K562 (cell line): ENCODE data around the gene MMP20.

Source experiments
- CREB1 ChIP-seq, 2 experiments: sonication (generic) in 1 of 2; formaldehyde crosslinking in 1 of 2; IDR thresholded peaks; 2 replicates each; pipeline versions ENCODE4 v1.6.1 to v1.8.0; 2012 to 2022; ENCODE audit warnings: inconsistent platforms in 1 of 2, mild to moderate bottlenecking in 1 of 2, missing genetic modification reagents in 1 of 2, moderate library complexity in 1 of 2
- EP300 ChIP-seq: IDR thresholded peaks from 2 replicates; pipeline ENCODE4 v1.6.1; 2012; ENCODE audit warnings: low read length, improper control_type of control experiment
- ZKSCAN1 ChIP-seq: fragments of 150-350 bp; IDR thresholded peaks from 2 replicates; pipeline ENCODE4 v1.6.1; 2016; ENCODE audit warnings: low read depth, low read length
- TF ChIP-seq, protein P1 (sequence below), 2 experiments: fragments of 450-650 bp; formaldehyde crosslinking in 1 of 2; IDR thresholded peaks; 2 replicates each; pipeline versions ENCODE4 v1.4.0 to v1.6.1; 2014 to 2020; ENCODE audit warnings: mild to moderate bottlenecking in 2 of 2, borderline replicate concordance in 1 of 2, low read depth in 1 of 2

DNA sequence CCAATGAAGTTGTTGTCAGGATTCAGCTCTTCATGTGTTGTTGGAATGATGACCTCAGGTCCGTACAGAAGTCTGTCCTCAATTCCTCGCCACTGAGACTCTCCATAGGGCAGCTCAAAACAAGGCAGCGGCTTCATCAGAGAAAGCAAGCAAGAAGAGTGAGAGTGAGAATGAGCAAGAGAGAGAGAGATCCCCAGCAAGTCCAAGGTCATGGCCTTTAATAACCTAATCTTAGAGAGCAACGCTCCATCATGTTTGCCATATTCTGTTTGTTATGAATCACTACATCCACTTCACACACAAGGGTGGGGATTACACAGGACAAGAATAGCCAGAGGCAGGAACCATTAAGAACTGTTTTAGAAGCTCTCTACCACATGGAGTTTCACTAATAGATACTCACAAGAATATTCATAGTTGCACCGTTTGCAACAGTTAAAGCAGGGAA lies 71.3 kb downstream of the MMP20 start:
- TF ChIP-seq ZKSCAN1 (no peak), EP300 (no peak), CREB1 (IDR thresholded peaks at IDR 0.05) (no peak), CREB1 (CRISPR knock-in tag; IDR thresholded peaks at IDR 0.05) (no peak)
- TF ChIP-seq, protein P1, sequence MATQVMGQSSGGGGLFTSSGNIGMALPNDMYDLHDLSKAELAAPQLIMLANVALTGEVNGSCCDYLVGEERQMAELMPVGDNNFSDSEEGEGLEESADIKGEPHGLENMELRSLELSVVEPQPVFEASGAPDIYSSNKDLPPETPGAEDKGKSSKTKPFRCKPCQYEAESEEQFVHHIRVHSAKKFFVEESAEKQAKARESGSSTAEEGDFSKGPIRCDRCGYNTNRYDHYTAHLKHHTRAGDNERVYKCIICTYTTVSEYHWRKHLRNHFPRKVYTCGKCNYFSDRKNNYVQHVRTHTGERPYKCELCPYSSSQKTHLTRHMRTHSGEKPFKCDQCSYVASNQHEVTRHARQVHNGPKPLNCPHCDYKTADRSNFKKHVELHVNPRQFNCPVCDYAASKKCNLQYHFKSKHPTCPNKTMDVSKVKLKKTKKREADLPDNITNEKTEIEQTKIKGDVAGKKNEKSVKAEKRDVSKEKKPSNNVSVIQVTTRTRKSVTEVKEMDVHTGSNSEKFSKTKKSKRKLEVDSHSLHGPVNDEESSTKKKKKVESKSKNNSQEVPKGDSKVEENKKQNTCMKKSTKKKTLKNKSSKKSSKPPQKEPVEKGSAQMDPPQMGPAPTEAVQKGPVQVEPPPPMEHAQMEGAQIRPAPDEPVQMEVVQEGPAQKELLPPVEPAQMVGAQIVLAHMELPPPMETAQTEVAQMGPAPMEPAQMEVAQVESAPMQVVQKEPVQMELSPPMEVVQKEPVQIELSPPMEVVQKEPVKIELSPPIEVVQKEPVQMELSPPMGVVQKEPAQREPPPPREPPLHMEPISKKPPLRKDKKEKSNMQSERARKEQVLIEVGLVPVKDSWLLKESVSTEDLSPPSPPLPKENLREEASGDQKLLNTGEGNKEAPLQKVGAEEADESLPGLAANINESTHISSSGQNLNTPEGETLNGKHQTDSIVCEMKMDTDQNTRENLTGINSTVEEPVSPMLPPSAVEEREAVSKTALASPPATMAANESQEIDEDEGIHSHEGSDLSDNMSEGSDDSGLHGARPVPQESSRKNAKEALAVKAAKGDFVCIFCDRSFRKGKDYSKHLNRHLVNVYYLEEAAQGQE (IDR thresholded peaks at IDR 0.05; ENCODE audit: borderline replicate concordance), result no peak
- TF ChIP-seq, protein P1 (CRISPR knock-in tag; IDR thresholded peaks at IDR 0.05; ENCODE audit: low read depth), result no peak
